ENCODE measurements around the gene OR1Q1.
"Not testable (repeated sequence)": the region's sequence is repeated elsewhere in the genome, so short reads cannot be mapped to it uniquely, and the experiment has no call there.

Gene OR1Q1

GRCh38 chr9:122614362-122614761 is at the start of gene OR1Q1:
OR1Q1 (plus strand) TSS chr9:122614738; CDS start chr9:122614738, 0 bp downstream.
- DNase-seq (ENCODE audit: low read depth), result no peak

GRCh38 chr9:122567901-122568300 is 46.6 kb upstream of the OR1Q1 start:
- no peak for DNase-seq (ENCODE audit: low read depth)

- DNase-seq (ENCODE audit: low read depth), result no peak
These were observed 42.1 kb upstream of the OR1Q1 start for GRCh38 chr9:122572456-122572855.

- no peak for DNase-seq (ENCODE audit: low read depth)
These were observed 34.7 kb upstream of the OR1Q1 start for GRCh38 chr9:122579874-122580273.

GRCh38 chr9:122580360-122580759 is 34.2 kb upstream of the OR1Q1 start:
- DNase-seq (ENCODE audit: low read depth), result no peak

GRCh38 chr9:122583284-122583683 is 31.3 kb upstream of the OR1Q1 start, which contains the start of gene OR1L8:
OR1L8 (minus strand) TSS chr9:122583384; CDS start chr9:122568477, 14,907 bp downstream.
- not testable (repeated sequence) for DNase-seq (ENCODE audit: low read depth)

- no peak for DNase-seq (ENCODE audit: low read depth)
These were observed 8.8 kb upstream of the OR1Q1 start for GRCh38 chr9:122605691-122606090.

- DNase-seq (ENCODE audit: low read depth), result no peak
These were observed 8.0 kb upstream of the OR1Q1 start for GRCh38 chr9:122606587-122606986.

- no peak for DNase-seq (ENCODE audit: low read depth)
These were observed 4.7 kb upstream of the OR1Q1 start for GRCh38 chr9:122609804-122610203.

GRCh38 chr9:122619996-122620395 is 5.5 kb downstream of the OR1Q1 start:
- no peak for DNase-seq (ENCODE audit: low read depth)

GRCh38 chr9:122642226-122642625 is 27.7 kb downstream of the OR1Q1 start:
- no peak for DNase-seq (ENCODE audit: low read depth)

GRCh38 chr9:122656378-122656777 is 41.8 kb downstream of the OR1Q1 start:
- DNase-seq (ENCODE audit: low read depth), result no peak

- no peak for DNase-seq (ENCODE audit: low read depth)
These were observed 43.0 kb downstream of the OR1Q1 start, which contains the start of gene OR1B1 for GRCh38 chr9:122657527-122657926. OR1B1 (minus strand) TSS chr9:122657627.

GRCh38 chr9:122661416-122661815 is 46.9 kb downstream of the OR1Q1 start, which contains the start of gene OR1L1:
OR1L1 (plus strand) TSS chr9:122661716; CDS start chr9:122661716, 0 bp downstream.
- DNase-seq (ENCODE audit: low read depth), result no peak

All from stimulated activated CD8-positive, alpha-beta memory T cell treated with anti-CD3 and anti-CD28 coated beads, Interleukin-12 subunit alpha, Interleukin-12 subunit beta, amount 100 ng/mL, for 1 hour (primary cell).